Testis (tissue), 2 donors: ENCODE measurements around the gene UBE2L3.

Source experiments
- POLR2A ChIP-seq: fragments of 450-650 bp; IDR thresholded peaks from one replicate; pipeline ENCODE4 v1.6.1; 2017; ENCODE audit warnings: antibody characterized with exemption, mild to moderate bottlenecking, moderate library complexity
- TF ChIP-seq, protein P1 (sequence below), 3 experiments: fragments of 450-650 bp in 2 of 3; fragments of 200-600 bp in 1 of 3; sonication (generic) in 1 of 3; IDR thresholded peaks; one replicate each; pipeline ENCODE4 v1.5.1; 2016 to 2019; ENCODE audit warnings: antibody characterized with exemption in 3 of 3, mild to moderate bottlenecking in 2 of 3, moderate library complexity in 1 of 3

DNA sequence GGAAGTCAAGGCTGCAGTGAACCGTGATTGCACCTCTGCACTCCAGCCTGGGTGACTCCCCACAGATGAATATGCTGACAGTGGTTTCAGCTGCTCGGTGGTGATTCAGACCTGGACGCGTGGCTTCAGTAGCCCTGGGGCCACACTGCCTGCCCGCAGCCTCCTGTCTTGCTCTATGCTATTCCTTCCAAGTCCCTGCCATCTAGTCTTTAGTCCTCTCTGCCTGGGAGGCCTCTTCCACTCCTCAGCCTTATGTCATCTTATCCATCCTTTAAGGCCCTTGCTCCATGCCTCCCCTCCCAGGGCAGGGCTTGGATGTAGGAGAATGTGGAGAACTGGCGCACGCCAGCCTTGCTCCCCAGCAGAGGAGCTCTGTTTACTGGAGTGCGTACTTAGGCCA, 39.3 kb downstream of the UBE2L3 start:
- TF ChIP-seq POLR2A, result no peak
- TF ChIP-seq, protein P1, sequence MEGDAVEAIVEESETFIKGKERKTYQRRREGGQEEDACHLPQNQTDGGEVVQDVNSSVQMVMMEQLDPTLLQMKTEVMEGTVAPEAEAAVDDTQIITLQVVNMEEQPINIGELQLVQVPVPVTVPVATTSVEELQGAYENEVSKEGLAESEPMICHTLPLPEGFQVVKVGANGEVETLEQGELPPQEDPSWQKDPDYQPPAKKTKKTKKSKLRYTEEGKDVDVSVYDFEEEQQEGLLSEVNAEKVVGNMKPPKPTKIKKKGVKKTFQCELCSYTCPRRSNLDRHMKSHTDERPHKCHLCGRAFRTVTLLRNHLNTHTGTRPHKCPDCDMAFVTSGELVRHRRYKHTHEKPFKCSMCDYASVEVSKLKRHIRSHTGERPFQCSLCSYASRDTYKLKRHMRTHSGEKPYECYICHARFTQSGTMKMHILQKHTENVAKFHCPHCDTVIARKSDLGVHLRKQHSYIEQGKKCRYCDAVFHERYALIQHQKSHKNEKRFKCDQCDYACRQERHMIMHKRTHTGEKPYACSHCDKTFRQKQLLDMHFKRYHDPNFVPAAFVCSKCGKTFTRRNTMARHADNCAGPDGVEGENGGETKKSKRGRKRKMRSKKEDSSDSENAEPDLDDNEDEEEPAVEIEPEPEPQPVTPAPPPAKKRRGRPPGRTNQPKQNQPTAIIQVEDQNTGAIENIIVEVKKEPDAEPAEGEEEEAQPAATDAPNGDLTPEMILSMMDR (IDR thresholded peaks at IDR 0.05), result no peak
